GM18519 (cell line): ENCODE results near the gene FAAH2.
A peak's percentile ranks its signal among the peaks of the same experiment; 100 is the strongest.
"Not testable (repeated sequence)": the region's sequence is repeated elsewhere in the genome, so short reads cannot be mapped to it uniquely, and the experiment has no call there.

Source experiments
- ATAC-seq: cut with Tn5 transposase; IDR thresholded peaks from one replicate; pipeline ENCODE4 v1.9.1; 2021; ENCODE audit warnings: mild to moderate bottlenecking, moderate library complexity; ENCODE audit not compliant: unreplicated experiment, low FRiP score

The FAAH2 gene

DNA sequence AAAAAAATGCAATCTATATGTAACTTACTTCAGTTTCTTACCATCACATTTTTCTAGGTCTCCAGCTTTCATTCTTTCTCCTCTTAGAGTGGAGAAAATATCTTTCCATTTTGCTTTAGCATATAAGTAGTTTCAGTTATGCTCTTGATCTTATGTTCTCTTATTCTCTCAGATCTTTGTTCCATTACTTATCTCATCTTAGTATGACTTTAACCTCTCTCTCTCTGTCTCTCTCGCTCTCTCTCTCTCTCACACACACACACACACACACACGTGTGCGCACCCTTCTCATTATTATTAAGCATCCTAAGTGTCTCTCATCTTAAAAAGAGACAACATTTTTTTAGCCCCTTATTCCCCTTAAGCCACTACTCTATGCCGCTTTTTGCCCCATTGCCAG lies 92.8 kb downstream of the FAAH2 start:
- ATAC-seq, result no peak

- ATAC-seq, result peak; percentile 97
Observed at GRCh38 chrX:57380026-57380796, 93.7 kb downstream of the FAAH2 start.

DNA sequence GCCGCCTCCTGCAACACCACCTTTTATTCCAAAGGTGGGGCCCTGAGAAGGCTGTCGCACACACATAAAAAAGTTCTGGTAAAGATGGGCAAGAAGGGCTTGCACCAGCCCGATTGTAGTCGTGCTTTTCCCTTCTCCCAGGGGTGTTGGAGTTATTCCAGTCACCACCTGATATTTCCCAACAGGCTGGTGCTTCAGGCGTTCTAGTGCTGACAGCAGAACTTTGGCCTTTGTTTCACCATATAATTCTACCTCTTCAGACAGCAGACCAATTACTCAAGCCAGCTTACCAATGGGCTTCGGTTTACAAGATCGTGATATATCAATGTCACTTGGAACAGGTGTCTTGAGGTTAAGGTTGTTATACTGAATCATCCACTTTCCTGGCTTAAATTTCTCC lies 107.7 kb downstream of the FAAH2 start:
- not testable (repeated sequence) for ATAC-seq

DNA sequence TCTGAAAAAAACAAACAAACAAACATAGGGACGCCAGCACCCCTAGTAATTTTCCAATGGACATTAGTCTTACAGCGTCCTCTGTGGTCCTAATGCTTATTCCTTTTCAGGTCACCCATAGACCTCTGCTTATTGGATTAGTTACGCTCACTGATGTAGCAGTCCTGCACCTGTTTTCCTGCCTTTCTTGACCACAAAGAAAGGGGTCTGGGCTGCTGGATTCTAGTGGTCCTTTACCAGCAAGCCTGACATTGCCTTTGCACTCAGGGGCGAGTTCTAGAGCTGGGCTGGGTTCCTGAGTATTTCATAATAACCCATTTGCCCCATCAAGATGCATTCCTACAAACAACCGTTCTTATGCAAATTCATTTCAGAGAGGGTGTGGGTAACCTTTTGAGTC lies 116.7 kb downstream of the FAAH2 start:
- ATAC-seq, result not testable (repeated sequence)

GRCh38 chrX:57406149-57406548 lies 119.6 kb downstream of the FAAH2 start:
- ATAC-seq, result no peak

DNA sequence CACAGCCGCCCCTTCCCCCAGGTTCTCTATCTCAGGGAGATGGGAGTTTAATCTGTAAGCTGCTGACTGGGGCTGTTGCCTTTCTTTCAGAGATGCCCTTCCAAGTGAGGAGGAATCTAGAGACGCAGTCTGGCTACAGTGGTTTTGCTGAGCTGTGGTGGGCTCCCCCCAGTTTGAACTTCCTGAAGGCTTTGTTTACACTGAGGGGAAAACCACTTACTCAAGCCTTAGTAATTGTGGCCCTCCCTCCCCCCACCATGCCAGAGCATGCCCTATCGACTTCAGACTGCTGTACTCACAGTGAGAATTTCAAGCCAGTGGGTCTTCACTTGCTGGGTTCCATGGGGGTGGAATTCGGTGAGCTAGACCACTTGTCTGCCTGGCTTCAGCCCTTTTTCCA lies 131.3 kb downstream of the FAAH2 start:
- no peak for ATAC-seq

- no peak for ATAC-seq
Observed at GRCh38 chrX:57422289-57422688, 135.8 kb downstream of the FAAH2 start.

- no peak for ATAC-seq
Observed at GRCh38 chrX:57422790-57423189, 136.3 kb downstream of the FAAH2 start.

- ATAC-seq, result no peak
Observed at GRCh38 chrX:57445076-57445475, 158.6 kb downstream of the FAAH2 start.

GRCh38 chrX:57445832-57446231 lies 159.3 kb downstream of the FAAH2 start:
- no peak for ATAC-seq

DNA sequence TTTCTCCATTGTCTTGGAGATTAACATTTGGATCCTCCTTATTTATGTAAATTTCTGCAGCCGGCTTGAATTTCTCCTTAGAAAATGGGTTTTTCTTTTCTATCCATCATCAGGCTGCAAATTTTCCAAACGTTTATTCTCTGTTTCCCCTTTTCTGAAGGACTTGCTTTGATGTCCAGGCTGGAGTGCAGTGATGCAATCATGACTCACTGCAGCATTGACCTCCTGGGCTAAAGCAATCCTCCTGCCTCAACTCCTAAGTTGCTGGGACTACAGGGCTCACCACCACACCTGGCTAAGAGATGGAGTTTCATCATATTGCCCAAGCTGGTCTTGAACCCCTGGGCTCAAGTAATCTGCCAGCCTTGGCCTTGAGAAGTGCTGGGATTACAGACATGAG lies 161.3 kb downstream of the FAAH2 start:
- ATAC-seq, result no peak

DNA sequence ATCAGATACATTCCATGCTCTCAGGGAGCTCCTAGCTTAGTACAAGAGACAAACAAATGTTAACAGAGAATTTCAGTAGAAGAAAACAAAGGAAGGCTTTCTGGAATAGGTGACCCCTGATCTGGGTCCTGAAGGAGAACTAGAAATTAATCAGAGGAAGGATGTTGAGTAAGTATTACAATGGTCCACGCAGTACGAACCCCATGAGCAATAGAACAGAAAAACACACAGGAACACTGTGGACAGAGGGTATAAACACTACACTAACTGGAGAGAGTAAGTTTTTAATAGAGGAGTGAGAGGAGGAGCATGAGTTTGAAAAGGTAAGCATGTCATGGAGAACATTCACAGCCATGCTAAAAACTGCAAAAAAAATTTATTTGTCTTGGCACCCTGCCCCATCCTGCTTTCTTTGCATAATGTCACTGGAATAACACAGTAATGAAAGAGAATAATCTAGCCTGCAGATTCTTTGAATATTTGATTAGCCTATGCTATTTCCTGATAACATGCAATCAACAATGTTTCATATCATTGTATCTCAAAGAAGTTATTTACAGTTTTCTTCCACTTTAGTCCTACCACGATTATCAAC lies 165.0 kb downstream of the FAAH2 start:
- no peak for ATAC-seq

- ATAC-seq, result peak; percentile 77
Observed at GRCh38 chrX:57453901-57454300, 167.4 kb downstream of the FAAH2 start.

DNA sequence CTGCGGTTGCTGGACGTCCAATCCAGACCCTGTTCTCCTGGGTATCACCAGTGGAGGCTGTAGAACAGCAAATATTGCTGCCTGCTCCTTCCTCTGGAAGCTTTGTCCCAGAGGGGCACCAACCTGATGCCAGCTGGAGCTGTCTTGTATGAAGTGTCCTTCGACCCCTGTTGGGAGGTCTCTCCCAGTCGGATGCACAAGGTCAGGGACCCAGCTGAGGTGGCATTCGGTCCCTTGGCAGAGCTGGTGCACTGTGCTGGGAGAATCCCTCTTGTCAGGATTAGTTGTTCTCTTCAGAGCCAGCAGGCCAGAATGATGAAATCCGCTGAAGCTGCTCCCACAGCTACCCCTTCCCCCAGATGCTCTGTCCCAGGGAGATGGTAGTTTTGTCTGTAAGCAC lies 195.0 kb downstream of the FAAH2 start:
- no peak for ATAC-seq

DNA sequence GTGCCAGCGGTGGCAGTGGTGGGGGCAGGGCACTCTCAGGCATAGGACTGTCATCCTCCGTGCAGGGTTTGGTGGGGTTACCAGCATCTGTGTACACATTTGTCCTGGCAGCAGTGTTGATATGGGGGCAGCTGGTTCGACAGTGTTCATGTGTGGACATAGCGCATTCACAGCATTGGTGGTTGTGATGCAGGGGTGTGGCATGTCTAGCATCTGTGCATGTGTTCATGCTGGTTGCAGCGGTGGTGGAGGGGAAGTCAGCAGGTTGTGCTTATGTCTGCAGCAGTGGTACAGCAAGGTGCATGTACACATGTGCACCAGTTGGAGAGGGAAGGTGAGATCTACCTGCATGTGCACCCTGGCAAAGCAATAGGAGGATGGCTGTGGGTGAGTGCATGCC lies 230.0 kb downstream of the FAAH2 start:
- ATAC-seq, result no peak

GRCh38 chrX:57519578-57520118 lies 233.1 kb downstream of the FAAH2 start:
- ATAC-seq, result no peak

DNA sequence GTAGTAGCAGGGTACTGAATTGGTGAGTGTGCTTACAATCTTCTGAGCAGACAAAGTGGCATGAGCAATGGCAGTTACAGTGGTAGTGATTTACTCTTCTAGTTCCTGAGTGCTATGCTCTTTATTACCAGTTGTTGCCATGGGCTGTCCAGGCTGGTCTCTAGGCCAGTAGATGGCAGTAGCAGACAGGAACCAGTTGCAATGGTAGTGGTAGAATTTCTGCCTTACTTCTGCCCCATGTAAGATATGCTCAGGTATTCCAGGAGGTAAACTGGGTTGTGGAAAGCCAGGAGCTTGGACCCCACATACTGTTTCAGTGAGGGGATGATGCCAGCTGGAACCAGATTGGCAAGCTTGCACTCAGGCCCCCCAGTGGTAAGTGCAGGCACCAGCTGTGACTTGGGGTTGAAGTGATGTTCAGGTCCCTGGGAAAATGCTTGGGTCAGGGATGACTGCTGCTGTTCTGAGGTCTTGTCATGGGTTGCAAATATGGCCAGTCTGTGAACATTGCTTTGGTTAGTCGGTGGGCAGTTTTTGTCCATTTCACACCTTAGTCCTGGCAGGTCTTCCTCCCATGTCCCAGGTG lies 242.3 kb downstream of the FAAH2 start:
- peak; percentile 65 for ATAC-seq
